NOMO-1 treated with DMSO at 0.1 percent for 48 hours (cell line): ENCODE measurements around the gene TTLL6.
A peak's percentile ranks its signal among the peaks of the same experiment; 100 is the strongest.
"Not testable (repeated sequence)": the region's sequence is repeated elsewhere in the genome, so short reads cannot be mapped to it uniquely, and the experiment has no call there.

ENCODE experiments used
- DNase-seq: peaks from one replicate; lab custom pipeline; 2025; ENCODE audit not compliant: unreplicated experiment; lab: John Stamatoyannopoulos, UW

Gene TTLL6

GRCh38 chr17:48816438-48816773, 623 bp downstream of the TTLL6 start:
- DNase-seq, result no peak

GRCh38 chr17:48815311-48815710, 1.7 kb downstream of the TTLL6 start:
- DNase-seq, result no peak

DNA sequence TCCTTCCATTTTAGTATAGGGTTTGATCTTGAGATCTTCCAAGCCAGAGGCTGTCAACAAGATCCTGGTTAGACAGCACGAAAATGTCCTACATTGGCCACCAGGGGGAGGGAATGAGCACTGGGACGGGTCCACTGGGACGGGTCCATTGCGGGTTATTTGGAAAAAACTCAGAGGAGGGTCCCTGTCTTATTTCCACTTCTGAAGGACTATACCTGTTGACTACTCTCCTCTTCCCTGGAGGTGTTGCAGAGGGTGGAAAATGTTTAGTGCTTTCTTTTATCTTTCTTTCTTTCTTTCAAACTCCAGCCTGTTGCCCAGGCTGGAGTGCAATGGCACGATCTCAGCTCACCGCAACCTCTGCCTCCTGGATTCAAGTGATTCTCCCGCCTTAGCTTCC, 2.5 kb downstream of the TTLL6 start:
- peak; percentile 30 for DNase-seq

GRCh38 chr17:48812001-48812400, 5.0 kb downstream of the TTLL6 start:
- no peak for DNase-seq

- DNase-seq, result no peak
Measured at GRCh38 chr17:48809182-48809581, 7.8 kb downstream of the TTLL6 start.

- DNase-seq, result peak; percentile 43
Measured at GRCh38 chr17:48804936-48805411, 12.1 kb downstream of the TTLL6 start.

DNA sequence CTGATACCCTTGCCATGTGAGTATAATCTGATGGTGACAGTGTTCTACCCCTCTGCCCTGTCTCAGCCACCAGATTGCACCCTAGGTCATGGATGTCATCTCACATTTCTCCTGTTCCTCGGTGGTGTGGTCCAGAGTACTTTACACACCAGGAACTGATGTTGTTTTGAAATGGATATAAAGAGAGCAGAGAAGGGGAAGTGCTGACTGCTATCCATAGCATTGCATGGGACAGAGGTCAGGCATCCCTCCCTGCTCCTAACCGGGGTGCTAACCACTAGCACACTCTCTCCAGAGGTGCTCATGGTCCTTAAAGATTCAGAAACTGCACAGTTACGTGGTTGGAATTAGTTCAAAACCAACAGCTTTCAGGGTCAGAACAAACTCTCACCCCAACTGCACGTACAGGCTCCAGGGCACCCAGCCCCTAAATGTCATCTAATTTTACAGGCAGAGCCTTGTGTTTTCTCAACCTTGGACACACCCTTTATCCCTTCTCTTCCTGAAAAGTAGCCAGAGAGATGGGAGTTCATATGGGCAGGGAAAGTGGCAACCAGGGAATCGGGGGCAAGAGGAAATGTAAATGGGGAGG, 16.3 kb downstream of the TTLL6 start:
- peak; percentile 50 for DNase-seq

- no peak for DNase-seq
Measured at GRCh38 chr17:48799069-48799723, 17.8 kb downstream of the TTLL6 start.

- DNase-seq, result not testable (repeated sequence)
Measured at GRCh38 chr17:48796163-48796522, 20.9 kb downstream of the TTLL6 start.

GRCh38 chr17:48795444-48796162, 21.4 kb downstream of the TTLL6 start:
- no peak for DNase-seq

GRCh38 chr17:48792033-48792798, 24.8 kb downstream of the TTLL6 start:
- DNase-seq, result no peak

- DNase-seq, result peak; percentile 43
Measured at GRCh38 chr17:48791128-48792032, 25.6 kb downstream of the TTLL6 start.

DNA sequence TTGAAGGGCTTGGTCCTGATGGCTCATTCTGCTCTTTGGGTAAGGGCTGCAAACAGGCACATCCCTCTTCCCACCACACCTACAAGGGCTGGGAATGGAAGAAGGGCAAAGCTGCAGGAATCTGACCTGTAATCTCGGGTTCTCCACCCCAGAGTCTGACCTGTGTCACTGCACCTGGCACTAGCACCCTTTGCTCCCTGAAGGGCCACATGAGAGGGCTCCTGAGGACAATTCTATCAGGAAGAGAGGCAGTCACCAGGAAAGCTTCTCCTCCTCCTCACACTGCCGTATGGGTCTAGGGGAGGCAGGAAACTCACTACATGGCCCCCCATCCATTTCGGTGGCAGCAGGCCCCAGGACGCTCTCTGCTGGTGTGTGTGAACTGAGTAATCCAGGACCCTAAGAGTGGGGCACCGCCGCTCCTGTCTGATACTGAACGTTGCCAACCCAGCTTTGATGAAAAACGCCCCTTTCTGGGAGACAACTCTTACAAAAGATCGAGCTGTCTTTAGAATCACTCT, 26.4 kb downstream of the TTLL6 start:
- no peak for DNase-seq

GRCh38 chr17:48787828-48788227, 29.2 kb downstream of the TTLL6 start:
- no peak for DNase-seq

GRCh38 chr17:48779421-48779820, 37.6 kb downstream of the TTLL6 start:
- no peak for DNase-seq

GRCh38 chr17:48776602-48777001, 40.4 kb downstream of the TTLL6 start:
- no peak for DNase-seq

GRCh38 chr17:48773245-48773644, 43.8 kb downstream of the TTLL6 start:
- no peak for DNase-seq

- DNase-seq, result no peak
Measured at GRCh38 chr17:48770954-48771353, 46.1 kb downstream of the TTLL6 start.

DNA sequence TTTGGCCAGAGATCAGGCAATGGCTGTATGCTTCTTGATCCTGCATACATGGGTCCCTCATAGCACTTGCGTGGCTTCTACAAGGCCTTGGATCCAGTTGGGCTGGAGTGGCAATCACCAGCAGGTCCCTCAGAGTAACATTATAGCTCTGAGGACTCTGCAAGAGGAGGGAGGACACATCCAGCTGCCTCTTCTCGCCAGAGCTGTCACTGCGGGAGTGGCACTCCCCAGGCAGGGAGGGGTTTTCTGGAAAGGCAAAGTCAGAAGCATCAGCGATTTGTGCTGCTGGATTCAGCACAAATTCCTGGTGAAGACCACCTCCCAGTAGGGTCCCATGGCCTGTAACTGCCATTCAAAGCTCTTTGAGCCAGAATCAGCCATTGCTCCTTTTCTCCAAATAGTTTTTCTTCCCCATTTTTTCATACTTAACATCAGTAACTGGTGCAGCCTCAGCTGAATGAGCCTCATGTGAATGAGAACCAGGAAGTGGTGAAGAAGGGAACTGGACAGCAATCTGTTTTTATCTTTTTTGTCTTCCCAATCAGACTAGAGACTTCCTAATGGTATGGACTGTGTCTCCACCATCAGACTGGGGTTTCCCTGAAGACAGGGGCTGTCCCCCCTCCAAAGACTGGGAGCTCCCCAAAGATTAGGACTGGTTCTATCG, 47.9 kb downstream of the TTLL6 start:
- peak; percentile 63 for DNase-seq

DNA sequence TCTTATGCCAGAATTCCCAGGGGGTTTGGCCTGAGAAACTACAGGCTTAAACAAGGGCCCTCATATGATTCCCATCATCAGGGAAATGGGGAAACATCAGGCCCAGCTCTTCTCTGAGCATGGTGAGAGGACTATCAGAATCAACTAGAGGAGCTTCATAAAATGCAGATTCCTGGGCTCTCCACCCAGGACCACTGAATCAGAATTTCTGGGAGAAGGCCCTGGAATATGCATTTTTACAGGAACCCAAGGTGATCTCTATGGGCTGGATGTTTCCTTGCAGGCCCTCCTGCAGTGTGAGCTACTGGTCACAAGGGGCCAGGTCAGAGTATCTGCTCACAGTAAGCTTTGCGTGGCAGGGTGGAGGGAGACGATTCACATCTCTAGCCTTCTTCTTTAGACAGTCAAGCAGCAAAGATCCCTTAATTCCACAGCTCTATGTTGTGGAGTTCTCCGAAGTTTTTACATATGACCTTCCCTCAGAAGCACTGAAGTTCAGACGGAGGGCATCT, 49.7 kb downstream of the TTLL6 start:
- DNase-seq, result no peak
